SK-N-SH (cell line): ENCODE results near the gene CCL28. TPM values are rescaled to one million over a fixed set of nuclear protein-coding genes. Genes with fewer than 3 reads are reported as not detected.

Experiments used
- CTCF ChIA-PET: fragments of 300-600, 350-600 bp; formaldehyde crosslinking; extraction: SDS; loops from one replicate; lab custom pipeline; 2021; lab: Yijun Ruan, JAX
- POLR2A ChIA-PET: fragments of 350-600 bp; sonication (Branson Sonifier 250); formaldehyde crosslinking; extraction: SDS; loops from one replicate; lab custom pipeline; 2020; ENCODE audit warnings: antibody characterized with exemption, inconsistent platforms; lab: Yijun Ruan, JAX
- DNase-seq: peaks from one replicate; pipeline ENCODE4 v3.0.0; 2012
- H2AFZ ChIP-seq: fragments of 200-600 bp; sonication (generic); 2 replicates; pipeline ENCODE4 v1.8.1; 2016; ENCODE audit warnings: antibody characterized with exemption, mild to moderate bottlenecking, low read depth
- H3F3A ChIP-seq: fragments of 200-600 bp; sonication (generic); replicated peaks from 2 replicates; pipeline ENCODE3; 2016; ENCODE audit warnings: antibody characterized with exemption, mild to moderate bottlenecking; ENCODE audit not compliant: insufficient read depth
- H3K27ac ChIP-seq, 2 experiments: fragments of 200-500 bp in 1 of 2; fragments of 200-600 bp in 1 of 2; sonication (Bioruptor generic) in 1 of 2; sonication (generic), shearing (Covaris generic) in 1 of 2; 2 replicates each; pipeline versions ENCODE4 v1.5.1 to v1.6.1; 2014 to 2016; ENCODE audit warnings: low read depth in 2 of 2, inconsistent platforms in 1 of 2, low read length in 1 of 2, mild to moderate bottlenecking in 1 of 2, mixed read lengths in 1 of 2
- H3K27me3 ChIP-seq: fragments of 200-600 bp; sonication (generic), shearing (Covaris generic); 2 replicates; pipeline ENCODE4 v1.6.1; 2016; ENCODE audit warnings: mixed run types; ENCODE audit not compliant: insufficient read depth
- H3K36me3 ChIP-seq, 2 experiments: fragments of 200-500 bp in 1 of 2; fragments of 200-600 bp in 1 of 2; sonication (Bioruptor generic) in 1 of 2; sonication (generic) in 1 of 2; replicated peaks in 1 of 2; 2 replicates each; pipeline versions ENCODE3 to v1.5.1; 2014 to 2016; ENCODE audit warnings: low read length in 1 of 2, mild to moderate bottlenecking in 1 of 2; ENCODE audit not compliant: insufficient read depth in 2 of 2, control insufficient read depth in 1 of 2
- H3K4me1 ChIP-seq, 2 experiments: fragments of 200-500 bp in 1 of 2; fragments of 200-600 bp in 1 of 2; sonication (Bioruptor generic) in 1 of 2; sonication (generic), shearing (Covaris generic) in 1 of 2; 2 replicates each; pipeline versions ENCODE4 v1.5.1 to v1.6.1; 2014 to 2016; ENCODE audit warnings: low read depth in 1 of 2, low read length in 1 of 2, mixed run types in 1 of 2; ENCODE audit not compliant: insufficient read depth in 2 of 2, control insufficient read depth in 1 of 2
- H3K4me2 ChIP-seq: fragments of 200-600 bp; sonication (generic), shearing (Covaris generic); 2 replicates; pipeline ENCODE4 v1.6.1; 2017; ENCODE audit warnings: mixed run types
- H3K4me3 ChIP-seq, 2 experiments: fragments of 200-500 bp in 1 of 2; fragments of 200-600 bp in 1 of 2; sonication (Bioruptor generic) in 1 of 2; sonication (generic), shearing (Covaris generic) in 1 of 2; 2 replicates each; pipeline versions ENCODE4 v1.5.1 to v1.8.1; 2014 to 2016; ENCODE audit warnings: low read depth in 2 of 2, inconsistent platforms in 1 of 2, low read length in 1 of 2, mild to moderate bottlenecking in 1 of 2, mixed read lengths in 1 of 2, moderate library complexity in 1 of 2
- H3K79me2 ChIP-seq: fragments of 200-600 bp; sonication (generic); 2 replicates; pipeline ENCODE4 v1.8.1; 2017; ENCODE audit warnings: mild to moderate bottlenecking; ENCODE audit not compliant: insufficient read depth
- H3K9ac ChIP-seq: fragments of 200-600 bp; sonication (generic); 2 replicates; pipeline ENCODE4 v1.6.1; 2017; ENCODE audit warnings: mixed run types
- H3K9me2 ChIP-seq: fragments of 200-600 bp; sonication (generic); 2 replicates; pipeline ENCODE4 v1.6.1; 2017; ENCODE audit warnings: mixed run types
- H3K9me3 ChIP-seq: fragments of 200-600 bp; sonication (generic); 2 replicates; pipeline ENCODE4 v1.6.1; 2017; ENCODE audit warnings: mixed run types, mild to moderate bottlenecking, moderate library complexity
- H4K20me1 ChIP-seq: fragments of 200-600 bp; sonication (generic); 2 replicates; pipeline ENCODE4 v1.6.1; 2017; ENCODE audit warnings: mild to moderate bottlenecking, mixed run types; ENCODE audit not compliant: insufficient read depth
- ELF1 ChIP-seq: IDR thresholded peaks from 2 replicates; pipeline ENCODE4 v1.4.0; 2012
- FOXJ3 ChIP-seq: sonication (generic); formaldehyde crosslinking; IDR thresholded peaks from 2 replicates; pipeline ENCODE4 v1.5.1; 2020; ENCODE audit warnings: mild to moderate bottlenecking, missing genetic modification reagents
- GATA2 ChIP-seq: sonication (generic); formaldehyde crosslinking; IDR thresholded peaks from 2 replicates; pipeline ENCODE4 v1.5.0; 2020; ENCODE audit warnings: mild to moderate bottlenecking, missing genetic modification reagents
- JUND ChIP-seq: IDR thresholded peaks from 2 replicates; pipeline ENCODE4 v1.4.0; 2012
- MXI1 ChIP-seq: IDR thresholded peaks from 2 replicates; pipeline ENCODE4 v1.6.1; 2012; ENCODE audit warnings: mild to moderate bottlenecking, low read depth, low read length, improper control_type of control experiment
- RAD21 ChIP-seq: IDR thresholded peaks from 2 replicates; pipeline ENCODE4 v1.6.1; 2012; ENCODE audit warnings: mild to moderate bottlenecking, low read length
- RXRA ChIP-seq: IDR thresholded peaks from 2 replicates; pipeline ENCODE4 v1.4.0; 2012; ENCODE audit warnings: low read depth, mild to moderate bottlenecking, borderline replicate concordance
- SIN3A ChIP-seq: IDR thresholded peaks from 2 replicates; pipeline ENCODE4 v1.6.1; 2012; ENCODE audit warnings: low read depth, mild to moderate bottlenecking, low read length, moderate library complexity, borderline replicate concordance
- SMC3 ChIP-seq: IDR thresholded peaks from 2 replicates; pipeline ENCODE4 v1.6.1; 2012; ENCODE audit warnings: low read depth, low read length, improper control_type of control experiment
- TCF12 ChIP-seq: IDR thresholded peaks from 2 replicates; pipeline ENCODE4 v1.4.0; 2012
- TEAD4 ChIP-seq: IDR thresholded peaks from 2 replicates; pipeline ENCODE4 v1.4.0; 2012; ENCODE audit warnings: mild to moderate bottlenecking, borderline replicate concordance; ENCODE audit not compliant: insufficient read depth
- YY1 ChIP-seq: IDR thresholded peaks from 2 replicates; pipeline ENCODE4 v1.4.0; 2012; ENCODE audit warnings: low read depth, mild to moderate bottlenecking
- WGBS: methylation state at CpG from one replicate; pipeline ENCODE4 v1.1.6; 2017; ENCODE audit warnings: low lambda C conversion rate; 5-methylcytosine and 5-hydroxymethylcytosine counted together
- polyA plus RNA-seq, 3 experiments: library from polyadenylated mRNA; depleted of rRNA; stranded (reverse); fragments of >200 nt; gene quantifications; 2 replicates each; pipeline ENCODE4 v1.2.3, GENCODE V29; 2012
- TF ChIP-seq, protein P1 (sequence below): IDR thresholded peaks from 2 replicates; pipeline ENCODE4 v1.4.0; 2012; ENCODE audit warnings: low read depth, borderline replicate concordance
- TF ChIP-seq, protein P2 (sequence below): fragments of 200-600 bp; sonication (generic); IDR thresholded peaks from 2 replicates; pipeline ENCODE4 v1.6.1; 2017; ENCODE audit warnings: antibody characterized with exemption, mild to moderate bottlenecking, moderate library complexity
- TF ChIP-seq, protein P3 (sequence below): IDR thresholded peaks from 2 replicates; pipeline ENCODE4; 2012

The CCL28 gene
- polyA plus RNA-seq, 1 of the 3 experiments (the other 2 are of a cell fraction), result not detected

DNA sequence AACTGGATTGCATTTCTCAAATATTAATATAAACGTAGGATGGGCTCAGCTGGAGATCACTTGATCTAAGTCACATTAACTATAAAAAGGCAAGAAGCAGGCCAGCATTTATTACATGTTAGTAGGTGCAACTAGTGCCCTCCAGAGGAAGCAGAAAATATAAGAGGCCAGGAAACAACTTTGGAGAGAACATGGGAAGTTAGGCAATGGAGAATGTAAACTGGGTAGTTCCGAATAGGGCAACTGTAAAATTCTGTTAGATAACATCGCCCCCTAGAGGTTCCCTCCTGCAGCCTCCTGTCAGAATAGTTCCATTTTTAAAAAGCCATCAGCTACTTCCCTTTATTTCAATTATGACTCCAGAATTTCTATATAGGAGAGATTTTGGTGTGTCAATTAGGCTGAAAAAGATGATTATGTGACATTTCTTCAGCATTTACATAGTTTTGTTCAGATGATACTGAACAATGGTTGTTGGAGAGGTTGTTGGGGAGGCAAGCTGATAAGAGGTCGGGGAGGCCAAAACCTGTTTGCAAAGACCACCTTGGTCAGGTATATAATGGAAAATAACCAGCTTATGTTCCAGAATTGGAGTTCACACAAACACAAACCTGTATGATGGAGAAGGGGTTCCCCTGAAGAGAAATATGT is 22.4 kb downstream of the CCL28 start:
- TF ChIP-seq JUND (no peak), YY1 (no peak), TCF12 (no peak), SIN3A (no peak), RAD21 (peak; percentile 85), FOXJ3 (CRISPR knock-in tag) (no peak), TEAD4 (no peak), MXI1 (no peak), GATA2 (no peak), ELF1 (no peak), SMC3 (peak; percentile 47), RXRA (no peak)
- TF ChIP-seq, protein P1, sequence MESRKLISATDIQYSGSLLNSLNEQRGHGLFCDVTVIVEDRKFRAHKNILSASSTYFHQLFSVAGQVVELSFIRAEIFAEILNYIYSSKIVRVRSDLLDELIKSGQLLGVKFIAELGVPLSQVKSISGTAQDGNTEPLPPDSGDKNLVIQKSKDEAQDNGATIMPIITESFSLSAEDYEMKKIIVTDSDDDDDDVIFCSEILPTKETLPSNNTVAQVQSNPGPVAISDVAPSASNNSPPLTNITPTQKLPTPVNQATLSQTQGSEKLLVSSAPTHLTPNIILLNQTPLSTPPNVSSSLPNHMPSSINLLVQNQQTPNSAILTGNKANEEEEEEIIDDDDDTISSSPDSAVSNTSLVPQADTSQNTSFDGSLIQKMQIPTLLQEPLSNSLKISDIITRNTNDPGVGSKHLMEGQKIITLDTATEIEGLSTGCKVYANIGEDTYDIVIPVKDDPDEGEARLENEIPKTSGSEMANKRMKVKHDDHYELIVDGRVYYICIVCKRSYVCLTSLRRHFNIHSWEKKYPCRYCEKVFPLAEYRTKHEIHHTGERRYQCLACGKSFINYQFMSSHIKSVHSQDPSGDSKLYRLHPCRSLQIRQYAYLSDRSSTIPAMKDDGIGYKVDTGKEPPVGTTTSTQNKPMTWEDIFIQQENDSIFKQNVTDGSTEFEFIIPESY, result no peak
- TF ChIP-seq, protein P2, sequence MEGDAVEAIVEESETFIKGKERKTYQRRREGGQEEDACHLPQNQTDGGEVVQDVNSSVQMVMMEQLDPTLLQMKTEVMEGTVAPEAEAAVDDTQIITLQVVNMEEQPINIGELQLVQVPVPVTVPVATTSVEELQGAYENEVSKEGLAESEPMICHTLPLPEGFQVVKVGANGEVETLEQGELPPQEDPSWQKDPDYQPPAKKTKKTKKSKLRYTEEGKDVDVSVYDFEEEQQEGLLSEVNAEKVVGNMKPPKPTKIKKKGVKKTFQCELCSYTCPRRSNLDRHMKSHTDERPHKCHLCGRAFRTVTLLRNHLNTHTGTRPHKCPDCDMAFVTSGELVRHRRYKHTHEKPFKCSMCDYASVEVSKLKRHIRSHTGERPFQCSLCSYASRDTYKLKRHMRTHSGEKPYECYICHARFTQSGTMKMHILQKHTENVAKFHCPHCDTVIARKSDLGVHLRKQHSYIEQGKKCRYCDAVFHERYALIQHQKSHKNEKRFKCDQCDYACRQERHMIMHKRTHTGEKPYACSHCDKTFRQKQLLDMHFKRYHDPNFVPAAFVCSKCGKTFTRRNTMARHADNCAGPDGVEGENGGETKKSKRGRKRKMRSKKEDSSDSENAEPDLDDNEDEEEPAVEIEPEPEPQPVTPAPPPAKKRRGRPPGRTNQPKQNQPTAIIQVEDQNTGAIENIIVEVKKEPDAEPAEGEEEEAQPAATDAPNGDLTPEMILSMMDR, result peak; percentile 90
- TF ChIP-seq, protein P3, sequence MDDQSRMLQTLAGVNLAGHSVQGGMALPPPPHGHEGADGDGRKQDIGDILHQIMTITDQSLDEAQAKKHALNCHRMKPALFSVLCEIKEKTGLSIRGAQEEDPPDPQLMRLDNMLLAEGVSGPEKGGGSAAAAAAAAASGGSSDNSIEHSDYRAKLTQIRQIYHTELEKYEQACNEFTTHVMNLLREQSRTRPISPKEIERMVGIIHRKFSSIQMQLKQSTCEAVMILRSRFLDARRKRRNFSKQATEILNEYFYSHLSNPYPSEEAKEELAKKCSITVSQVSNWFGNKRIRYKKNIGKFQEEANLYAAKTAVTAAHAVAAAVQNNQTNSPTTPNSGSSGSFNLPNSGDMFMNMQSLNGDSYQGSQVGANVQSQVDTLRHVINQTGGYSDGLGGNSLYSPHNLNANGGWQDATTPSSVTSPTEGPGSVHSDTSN, result no peak
- Histone ChIP-seq H3K9ac (no peak overlapping the region), H3K9me3 (no peaks in the 10 kb centered on the region), H3K79me2 (no peaks in the 10 kb centered on the region), H4K20me1 (no peaks in the 10 kb centered on the region), H3K4me3 (peak overlapping the region in 1 of 2 experiments; percentile 3; a peak in 1 of 4 replicates), H3K27ac (no peak overlapping the region), H2AFZ (peak overlapping the region; percentile 13; the same call in 1 of the 2 replicates), H3K9me2 (no peaks in the 10 kb centered on the region), H3K4me1 (no peaks in the 10 kb centered on the region), H3F3A (no peaks in the 10 kb centered on the region), H3K4me2 (no peak overlapping the region), H3K27me3 (peaks cover 13% of the 10 kb centered on the region), H3K36me3 (no peaks in the 10 kb centered on the region)
- 35% methylated on average over 4 of the region's 4 CpGs for WGBS
- DNase-seq, result peak; percentile 76
- POLR2A ChIA-PET, result no interaction called here
- CTCF ChIA-PET, result interaction anchor here (0.6 to 3.4 kb wide), 59 partner anchors 9 to 495 kb away, joined by 3 to 34 read pairs (median 4); partner anchors contain the start of genes HMGCS1 and ZNF131
